Glomerular endothelial cell (primary cell): Measurements from ENCODE around the gene ADI1. TPM values are rescaled to one million over a fixed set of nuclear protein-coding genes. Genes with fewer than 3 reads are reported as not detected.
"Not testable (repeated sequence)": the region's sequence is repeated elsewhere in the genome, so short reads cannot be mapped to it uniquely, and the experiment has no call there.

Experiments
- DNase-seq: peaks from one replicate; pipeline ENCODE4 v3.0.0-alpha.2; 2011; ENCODE audit warnings: low read depth, low spot score; ENCODE audit errors: extremely low read depth
- total RNA-seq: library from RNA; depleted of rRNA; stranded (reverse); fragments of >200 nt; gene quantifications from 2 replicates; pipeline ENCODE4 v1.2.3, GENCODE V29; 2015

Gene ADI1
- total RNA-seq, 1 donor from 2014 or later, result 42.5 TPM

DNA sequence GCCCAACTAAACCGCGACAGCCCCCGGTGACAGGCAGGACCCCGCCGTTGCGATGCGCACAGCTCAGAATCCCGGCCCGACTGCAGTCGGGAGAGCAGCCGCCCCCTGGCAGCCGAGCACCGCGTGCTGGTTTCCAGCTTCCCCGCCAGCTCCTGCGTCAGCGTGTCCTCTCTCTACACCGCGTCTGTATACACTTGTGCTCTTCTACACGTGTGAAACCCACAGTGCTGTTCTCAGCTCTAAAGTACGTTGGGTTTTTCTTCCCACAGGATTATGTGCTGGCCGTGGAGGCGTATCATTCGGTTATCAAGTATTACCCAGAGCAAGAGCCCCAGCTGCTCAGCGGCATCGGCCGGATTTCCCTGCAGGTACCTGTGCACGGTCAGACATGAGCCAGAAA is 54.0 kb downstream of the ADI1 start:
- DNase-seq, result no peak

DNA sequence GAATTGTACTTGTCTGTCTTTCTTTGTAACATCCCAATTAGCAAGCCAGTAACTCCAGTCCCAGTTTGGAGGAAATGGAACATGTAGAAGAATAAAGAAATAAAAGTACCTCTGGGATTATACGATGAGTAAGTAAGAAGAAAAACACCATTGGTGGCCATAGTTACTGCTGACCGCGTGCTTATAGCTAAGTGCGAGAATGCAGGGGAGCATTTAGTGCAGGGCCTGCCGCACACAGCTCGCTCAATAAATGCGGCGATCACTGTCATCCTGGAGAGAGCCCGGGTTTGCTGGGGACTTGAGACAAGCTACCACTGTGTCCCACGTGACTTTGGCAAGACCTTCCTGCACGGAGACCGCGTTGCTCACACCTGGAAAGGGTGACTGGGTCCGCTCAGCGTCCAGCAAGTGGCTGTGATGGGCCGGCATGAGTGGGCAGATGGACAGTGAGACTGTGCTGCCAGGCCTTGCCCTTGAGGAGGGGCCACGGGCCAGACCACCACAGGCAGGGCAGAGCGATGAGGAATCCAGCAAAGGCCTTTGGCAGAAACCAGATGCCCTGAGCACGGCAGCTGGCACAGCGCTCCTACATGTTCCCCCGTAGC is 54.8 kb downstream of the ADI1 start:
- no peak for DNase-seq

DNA sequence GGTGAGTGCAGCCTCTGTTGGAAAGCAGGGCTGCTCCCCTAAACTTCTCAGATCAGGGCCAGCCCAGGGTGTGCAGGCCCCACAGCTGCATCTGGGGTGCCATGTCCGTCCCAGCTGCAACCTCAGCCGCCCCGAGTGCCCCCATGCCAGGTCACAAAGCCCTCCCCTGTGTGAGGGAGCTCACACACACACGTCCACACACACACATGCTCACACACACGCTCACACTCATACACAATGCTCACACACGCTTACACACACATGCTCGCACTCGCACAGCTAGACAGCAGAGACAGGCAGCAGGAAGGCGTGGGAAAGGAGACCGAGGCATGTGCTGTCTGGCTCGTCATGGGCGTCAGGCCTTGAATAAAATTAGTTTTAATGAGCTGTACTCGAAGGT is 55.4 kb downstream of the ADI1 start:
- no peak for DNase-seq

DNA sequence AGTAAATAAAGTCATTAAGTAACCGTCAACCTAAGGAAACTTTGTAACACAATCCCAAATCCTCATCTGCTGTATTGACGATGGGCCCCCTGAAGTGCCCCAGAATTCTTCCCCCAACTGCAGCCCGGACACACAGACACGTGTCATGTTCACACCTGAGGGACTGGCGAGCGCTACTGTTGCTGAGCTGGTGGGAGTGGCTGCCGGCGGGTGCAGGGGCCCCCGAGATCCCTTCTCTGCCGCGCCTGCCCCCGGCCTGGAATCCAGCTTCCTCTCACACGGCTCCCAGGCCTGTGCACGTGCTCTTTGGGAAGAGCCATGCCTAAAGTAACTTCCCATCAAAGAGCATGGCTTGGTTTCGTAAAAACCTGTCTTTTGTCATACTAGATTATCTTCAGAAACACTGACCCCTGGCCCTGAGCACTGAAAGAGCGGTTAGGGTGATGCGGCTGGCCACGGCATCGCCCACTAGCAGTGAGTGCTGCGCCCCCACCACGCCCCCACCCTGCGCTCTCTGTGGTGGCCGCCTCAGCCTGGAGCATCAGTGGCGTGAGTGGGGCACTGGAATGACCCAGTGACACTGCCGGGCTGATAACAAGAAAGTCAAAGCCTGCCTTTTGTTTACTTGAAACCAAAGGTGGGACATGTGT is 56.0 kb downstream of the ADI1 start:
- no peak for DNase-seq

DNA sequence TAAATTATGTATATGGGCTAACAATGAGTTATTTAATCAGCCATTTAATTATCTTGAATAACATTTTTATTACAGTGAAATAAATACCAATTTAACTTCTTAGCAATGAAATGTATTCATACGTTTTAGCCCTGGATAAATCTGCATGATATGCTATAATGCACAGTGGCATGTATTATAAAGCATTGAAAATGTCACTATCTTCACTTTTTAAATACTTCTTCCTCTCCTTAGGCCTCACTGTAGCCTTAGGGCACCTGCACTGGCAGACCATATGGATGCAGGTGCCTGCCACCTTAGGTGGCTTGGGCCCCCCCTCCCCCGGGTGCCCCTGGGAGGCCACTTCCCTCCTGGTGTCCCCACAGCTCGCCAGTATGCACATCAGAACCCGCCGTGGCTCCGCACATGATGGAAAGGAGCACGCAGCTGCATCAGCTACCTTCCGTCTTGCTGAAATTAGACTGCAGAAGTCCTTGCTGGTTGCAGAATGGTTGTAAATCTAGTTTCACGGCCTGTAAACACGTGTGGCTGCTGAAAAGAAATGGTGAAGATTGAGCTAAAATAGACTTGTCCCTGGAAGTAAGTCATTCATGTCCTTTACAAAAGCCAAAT is 56.7 kb downstream of the ADI1 start:
- no peak for DNase-seq

DNA sequence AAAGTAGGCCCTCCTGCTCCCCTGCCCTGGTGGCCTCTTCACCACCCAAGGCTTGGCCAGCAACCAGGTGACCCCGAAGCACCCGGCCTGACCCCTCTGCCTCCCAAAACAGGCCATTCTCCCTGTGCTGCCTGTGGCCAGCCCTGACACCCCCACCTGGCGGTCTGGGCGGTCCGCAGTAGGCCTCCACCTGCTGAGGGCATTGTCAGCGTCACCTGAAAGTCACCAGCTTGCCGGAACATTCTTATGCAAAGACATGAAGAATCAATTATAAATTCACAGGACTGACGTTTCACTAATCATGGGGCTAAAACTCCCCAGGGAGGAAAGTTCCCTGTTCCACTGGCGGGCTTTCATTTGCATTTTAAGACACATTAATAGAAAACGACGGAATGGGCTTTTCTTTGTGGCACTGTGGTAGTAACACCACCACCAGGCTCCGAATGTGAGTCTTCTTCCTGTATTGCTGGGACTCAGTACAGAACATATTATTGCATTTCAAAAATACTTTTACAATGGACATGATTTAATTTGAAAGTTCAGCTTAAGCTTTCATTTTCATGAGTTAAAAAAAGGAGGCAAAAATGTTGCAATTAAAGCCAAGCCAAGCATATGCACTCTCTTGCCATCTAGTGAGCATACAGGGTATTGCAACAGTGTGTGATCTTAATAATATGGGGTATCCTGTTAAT is 57.4 kb downstream of the ADI1 start:
- peak; percentile 51 for DNase-seq

DNA sequence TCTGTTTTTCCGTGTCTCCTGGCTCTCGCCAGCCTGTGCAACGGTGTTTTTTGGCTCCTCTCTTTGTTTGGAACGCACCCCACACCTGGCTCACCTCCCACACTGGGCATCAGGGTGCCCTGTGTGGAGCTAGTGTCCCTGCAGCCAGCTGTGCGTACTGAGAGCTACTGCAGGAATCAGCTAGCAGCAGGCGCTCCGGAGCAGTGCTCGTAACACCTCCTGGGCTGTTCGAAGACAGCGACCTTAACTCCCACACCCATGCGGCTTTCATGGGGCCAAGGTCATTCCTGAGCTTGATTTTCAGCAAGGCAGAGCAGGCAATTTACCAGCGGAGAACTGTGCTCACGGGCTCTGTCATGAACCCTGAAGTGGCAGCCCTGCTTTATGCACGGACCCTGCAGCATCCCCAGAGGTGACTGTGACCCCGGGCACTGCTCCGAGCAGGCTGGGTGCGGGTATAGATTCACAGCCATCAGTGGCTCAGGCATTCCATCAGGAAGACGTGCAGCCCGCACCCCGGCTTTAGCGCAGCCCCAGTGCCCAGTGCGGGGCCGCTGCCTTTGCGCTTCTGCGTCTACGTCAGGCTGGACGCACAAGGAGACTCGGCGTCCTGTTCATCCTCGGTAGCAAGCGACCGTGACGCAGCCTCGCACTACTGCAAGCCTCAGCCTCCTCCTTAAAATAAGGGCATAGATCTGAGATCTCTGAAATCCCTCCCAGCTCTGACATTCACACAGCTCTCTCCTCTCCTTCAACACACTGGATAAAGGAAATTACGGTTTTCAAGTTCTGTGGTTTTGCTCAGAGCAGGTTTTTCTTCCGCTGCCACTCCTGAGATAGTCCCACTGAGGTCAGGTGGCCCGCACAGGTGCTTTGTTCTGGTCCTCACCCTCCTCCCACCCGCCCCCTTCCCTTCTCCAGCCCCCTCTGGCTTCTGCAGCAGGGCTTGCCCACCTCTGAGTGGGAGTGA is 58.2 kb downstream of the ADI1 start:
- no peak for DNase-seq

DNA sequence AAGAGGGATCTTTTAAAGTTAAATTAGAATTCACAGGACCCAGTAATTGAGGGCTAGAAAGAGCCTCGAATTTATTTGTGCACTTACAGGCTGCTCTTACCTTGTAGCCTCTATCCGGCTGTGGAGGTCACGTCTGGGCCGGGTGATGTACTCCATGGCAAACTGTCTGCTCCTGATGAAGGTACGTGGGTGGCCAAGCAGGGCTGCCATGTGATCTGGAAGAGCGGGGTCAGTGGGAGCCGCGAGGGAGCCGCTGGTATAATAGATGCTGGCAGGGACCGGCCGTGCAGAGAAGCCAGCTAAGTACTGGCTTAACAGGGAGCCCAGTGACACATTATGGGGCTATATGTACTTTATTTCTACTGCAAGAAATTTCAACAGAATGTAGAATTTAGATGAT is 59.2 kb downstream of the ADI1 start:
- no peak for DNase-seq

DNA sequence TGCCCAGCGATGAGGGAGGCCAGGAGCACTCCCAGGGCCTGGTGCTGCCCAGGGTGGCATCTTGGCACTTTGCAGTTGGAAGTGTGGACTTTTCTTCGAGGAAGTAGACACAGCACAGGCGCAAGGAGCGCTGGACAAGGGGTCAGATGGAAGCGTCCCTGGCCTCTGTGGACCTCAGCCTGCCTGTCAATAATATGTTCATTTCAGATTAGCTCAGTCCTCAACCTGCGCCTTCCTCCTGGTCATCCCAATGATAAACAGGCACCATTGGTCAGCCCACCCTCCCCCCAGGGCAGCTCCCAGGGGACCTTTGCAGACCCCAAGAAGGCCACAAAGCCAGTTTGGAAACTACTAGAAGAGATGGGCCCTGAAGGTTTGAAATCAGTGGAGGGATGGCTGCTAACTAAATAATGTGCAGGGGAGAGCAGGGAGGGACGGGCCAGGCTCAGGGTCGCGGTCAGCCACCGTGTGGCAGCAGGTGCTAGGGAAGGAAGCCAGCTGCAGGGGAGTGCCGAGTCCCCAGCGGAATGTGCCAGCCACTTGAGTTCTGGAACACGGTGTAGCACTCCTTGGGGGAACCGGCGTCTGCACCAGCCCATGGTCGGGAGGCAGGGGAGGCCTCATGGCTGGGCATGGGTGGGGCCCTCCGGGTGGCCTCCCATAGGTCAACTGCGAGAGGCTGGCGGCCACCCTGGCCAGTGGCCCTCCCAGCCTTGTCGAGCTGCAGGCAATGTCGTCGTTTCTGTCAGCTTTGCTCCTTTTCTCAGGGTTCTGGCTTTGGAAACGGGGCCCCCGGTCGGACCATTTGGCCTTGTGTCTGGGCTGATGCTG is 59.9 kb downstream of the ADI1 start:
- no peak for DNase-seq

DNA sequence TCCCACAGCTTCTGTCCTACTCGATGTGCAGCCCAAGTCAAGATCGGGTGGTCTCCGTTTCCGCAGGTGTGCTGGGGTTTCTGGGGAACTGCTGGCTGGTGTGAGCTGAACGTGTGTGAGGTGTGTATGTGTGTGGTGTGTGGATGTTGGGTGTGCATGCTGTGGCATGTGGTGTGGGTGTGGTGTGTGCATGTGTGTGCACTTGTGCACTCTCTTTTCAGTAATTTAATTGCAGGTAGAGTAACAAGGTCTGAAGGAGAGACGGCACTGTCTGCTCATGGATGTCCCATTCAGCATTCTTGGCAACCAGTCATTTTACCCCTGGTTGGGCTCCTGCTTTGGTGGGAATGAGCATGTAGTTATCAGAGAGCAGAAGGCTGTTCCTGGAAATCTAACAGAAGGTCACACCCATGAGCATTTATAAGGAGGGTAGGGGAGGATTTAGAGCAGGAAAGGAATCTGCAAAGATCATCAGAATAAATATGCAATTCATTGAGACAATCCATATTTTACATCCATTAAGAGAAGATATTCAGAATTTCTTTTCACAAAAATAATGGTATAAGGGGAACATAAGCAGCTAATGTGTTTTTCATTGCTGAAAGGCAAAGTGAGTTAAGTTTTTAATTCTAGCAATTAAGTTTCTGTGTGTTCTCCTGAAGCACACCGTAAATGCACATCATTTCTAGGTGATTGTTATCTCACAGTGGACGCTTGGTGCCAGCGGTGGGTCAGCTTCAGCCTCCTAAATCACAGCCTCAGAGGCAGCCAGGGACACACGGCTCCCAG is 60.7 kb downstream of the ADI1 start:
- DNase-seq, result no peak

DNA sequence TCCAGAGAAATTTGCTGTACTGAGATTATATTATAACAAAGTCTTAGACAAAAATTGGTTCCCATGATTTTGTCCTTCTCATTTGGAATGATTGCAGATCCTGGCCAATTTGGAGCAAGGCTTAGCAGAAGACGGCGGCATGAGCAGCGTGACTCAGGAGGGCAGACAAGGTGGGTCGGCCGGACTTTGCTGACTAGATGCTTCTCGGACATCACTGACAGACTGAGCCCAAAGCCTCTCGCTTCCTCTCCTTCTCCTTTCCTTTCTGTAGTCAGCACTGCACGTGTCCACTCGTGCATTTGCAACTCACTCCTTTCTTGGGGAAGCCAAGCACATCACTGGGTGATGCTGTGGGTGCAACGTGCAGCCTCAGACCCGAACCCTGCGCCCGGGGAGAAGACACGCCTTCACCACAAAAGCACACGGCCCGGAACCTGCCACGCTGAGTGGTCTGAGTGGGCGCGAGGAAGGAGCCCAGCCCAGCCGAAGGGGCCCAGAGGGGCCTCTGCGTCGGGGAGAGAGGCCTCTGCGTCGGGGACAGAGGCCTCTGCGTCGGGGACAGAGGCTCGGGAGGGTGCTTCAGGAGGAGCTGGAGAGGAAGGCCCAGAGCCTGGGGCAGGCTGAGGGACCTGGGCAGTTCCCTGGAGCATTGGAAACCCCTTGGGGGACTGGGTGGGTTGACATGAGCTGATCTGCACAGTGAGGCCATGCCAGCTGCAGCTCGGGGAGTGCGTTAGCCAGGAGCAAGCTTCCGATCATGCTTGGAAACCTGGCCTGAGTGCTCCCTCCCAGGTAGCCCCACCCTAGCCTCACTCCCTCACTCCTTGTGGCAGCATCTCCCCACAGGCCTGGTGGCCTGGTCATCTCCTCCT is 61.6 kb downstream of the ADI1 start:
- DNase-seq, result no peak

DNA sequence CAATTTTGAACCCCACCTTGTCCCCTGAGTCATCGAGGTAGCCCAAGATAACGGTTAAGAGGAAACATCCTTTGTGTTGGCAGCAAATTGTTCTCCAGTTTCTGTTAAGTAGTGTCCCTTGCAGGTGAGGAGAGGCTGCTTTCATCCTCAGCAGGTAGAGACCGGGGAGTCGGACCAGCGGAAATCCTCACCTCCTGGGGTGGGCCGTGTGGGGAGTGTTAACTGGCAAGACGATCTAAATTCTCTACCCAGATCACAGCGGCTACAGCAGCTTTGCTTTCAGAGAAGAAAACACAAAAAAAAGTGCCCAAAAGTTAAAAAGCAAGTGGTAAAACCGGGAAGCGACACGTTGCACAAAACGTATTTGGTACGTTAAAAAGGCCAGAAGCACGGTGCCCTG is 63.2 kb downstream of the ADI1 start:
- DNase-seq, result no peak

DNA sequence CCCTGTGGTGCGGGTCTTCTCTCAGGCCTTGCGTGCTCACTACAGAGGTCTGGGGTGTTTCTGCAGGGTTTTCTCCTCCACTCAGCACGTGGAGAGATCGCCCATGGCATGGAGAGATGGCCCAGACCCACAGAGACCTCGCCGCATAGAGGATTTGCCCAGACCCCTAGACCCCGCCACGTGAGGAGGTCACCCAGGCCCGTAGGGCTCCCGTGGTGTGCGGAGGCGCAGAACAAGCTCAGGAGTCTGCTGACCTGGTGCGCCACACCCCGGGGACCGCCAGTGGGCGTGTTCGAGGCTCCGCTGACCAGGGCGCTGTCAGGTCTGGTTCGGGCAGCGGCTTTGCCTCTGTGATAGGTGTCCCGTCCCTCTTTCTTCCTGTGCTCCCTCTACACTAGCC is 64.5 kb downstream of the ADI1 start:
- DNase-seq, result no peak

DNA sequence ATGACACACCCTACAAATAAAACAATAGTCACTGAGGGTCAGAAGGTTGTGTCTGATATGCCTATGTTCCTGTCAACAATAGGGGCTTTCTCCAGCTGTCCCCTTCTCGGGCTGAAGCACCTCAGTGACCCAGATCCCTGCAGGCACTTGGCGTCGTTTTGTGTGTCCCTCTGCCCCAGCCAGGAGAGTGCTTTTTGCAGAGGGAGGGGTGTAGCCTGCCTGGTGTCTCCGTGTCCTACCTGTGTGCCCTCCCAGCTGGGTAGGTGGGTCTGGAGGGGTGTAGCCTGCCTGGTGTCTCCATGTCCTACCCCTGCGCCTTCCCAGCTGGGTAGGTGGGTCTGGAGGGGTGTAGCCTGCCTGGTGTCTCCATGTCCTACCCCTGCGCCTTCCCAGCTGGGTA is 65.3 kb downstream of the ADI1 start:
- not testable (repeated sequence) for DNase-seq

DNA sequence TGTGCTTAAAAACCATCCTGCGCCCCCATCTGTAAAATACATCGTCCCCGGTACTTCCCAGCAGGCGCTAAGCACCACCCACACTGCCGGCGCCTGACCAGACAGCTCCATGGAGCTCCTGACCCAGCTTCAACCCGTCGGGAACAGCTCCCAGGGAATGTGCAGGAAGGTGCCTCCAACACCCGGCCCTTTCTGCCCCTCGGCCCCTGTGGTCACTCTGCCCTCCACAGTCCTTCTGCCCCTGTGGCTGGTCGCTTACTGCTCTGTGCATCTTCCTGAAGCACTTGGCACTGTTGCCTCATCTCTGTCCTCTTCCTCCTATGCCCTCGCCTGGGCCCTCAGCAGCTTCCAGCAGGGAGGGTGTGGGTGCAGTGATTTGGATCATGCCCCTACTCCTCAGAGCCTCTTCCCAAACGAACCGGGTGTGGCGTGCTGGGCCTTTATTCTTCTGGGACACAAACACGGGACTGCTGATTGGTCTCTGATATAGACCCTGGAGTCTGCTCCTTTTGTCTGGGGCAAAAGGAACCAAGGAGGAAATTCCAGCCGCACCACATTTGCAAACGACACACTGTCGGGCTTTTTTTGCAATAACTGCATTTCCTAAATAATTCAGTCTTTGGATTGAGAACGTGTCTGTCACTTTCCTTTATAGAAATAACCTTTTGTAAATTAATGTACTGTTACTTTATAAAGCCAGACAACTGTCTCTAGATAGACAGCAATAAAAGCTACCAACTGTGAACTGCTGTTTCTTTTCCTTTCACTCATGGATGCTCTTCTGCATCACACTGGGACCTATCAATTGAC is 65.9 kb downstream of the ADI1 start:
- DNase-seq, result no peak

DNA sequence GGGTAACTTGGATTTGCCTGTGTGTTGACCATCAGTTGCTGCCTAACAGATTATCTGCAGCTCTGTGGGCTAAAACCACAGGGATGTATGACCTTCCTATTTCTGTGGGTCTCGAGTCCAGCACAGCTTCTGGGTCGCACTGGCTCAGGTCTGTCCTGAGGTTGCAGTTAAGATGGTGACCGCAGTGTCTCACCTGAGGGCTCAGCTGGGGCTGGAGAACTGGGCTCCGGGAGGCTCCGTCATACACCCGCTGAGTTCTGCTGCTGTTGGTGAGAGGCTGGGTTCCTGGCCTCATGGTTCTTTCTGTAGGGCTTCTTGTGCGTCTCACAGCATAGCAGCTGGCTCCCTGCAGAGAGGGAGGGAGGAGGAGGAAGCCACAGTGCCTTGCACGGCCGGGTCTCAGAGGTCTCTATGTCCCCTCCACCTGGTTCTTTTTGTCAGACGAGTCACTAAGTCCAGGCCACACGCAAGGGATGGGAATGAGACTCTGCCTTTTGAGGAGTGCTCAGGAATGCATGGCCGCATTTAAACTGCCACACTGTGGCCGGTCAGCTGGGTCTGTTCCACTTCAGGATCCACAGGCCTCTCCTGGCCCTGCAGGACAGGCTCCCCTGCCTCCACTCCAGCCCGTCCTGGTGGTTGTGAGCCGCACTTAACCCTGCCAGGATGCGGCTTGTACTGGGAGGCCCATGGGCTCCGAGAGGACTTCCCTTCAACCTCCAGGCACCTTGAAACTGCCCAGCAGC is 67.2 kb downstream of the ADI1 start:
- DNase-seq, result no peak

DNA sequence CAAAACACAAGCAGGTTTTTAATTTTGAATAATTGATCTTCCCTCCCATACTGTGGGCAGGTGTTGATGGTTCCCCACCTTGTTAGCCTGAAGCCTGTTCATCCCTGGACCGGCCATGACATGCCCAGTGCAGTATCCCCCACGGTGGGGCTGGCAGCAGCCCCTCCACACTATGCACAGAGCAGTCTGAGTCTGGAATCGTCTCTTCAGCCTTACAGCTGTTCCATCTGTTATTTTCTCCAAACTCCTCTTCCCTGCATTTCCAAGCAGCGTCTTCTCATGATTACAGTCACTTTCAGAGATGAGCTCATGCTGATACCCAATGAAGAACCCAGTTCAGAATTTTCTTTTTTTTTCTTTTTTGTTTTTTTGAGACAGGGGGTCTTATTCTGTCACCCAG is 68.2 kb downstream of the ADI1 start:
- no peak for DNase-seq
